ENCODE data around the gene ODC1. TPM values are rescaled to one million over a fixed set of nuclear protein-coding genes. Genes with fewer than 3 reads are reported as not detected.
A peak's percentile ranks its signal among the peaks of the same experiment; 100 is the strongest.

Gene ODC1
- total and polyA plus RNA-seq, 12 donors, result 6.4 to 204 (median 23.1) TPM

- Histone ChIP-seq H3K36me3 (replicated peaks in 1 of 2) (no peaks in the 10 kb centered on the region), H3K27me3 (no peaks in the 10 kb centered on the region), H3K4me1 (replicated peaks in 1 of 2) (peaks cover 19% of the 10 kb centered on the region in 2 donors), H3K4me3 (no peak overlapping the region), H3K9me3 (replicated peaks in 1 of 3) (no peaks in the 10 kb centered on the region), H3K27ac (no peak overlapping the region)
- no peak for DNase-seq
- intact Hi-C loops (cut with DNase I), result loop anchor here (5.0 kb wide), 4 partner anchors 145 to 290 kb away; partner anchors contain the start of gene RRM2 (in 1 of the 2)
- TF ChIP-seq, protein P1, sequence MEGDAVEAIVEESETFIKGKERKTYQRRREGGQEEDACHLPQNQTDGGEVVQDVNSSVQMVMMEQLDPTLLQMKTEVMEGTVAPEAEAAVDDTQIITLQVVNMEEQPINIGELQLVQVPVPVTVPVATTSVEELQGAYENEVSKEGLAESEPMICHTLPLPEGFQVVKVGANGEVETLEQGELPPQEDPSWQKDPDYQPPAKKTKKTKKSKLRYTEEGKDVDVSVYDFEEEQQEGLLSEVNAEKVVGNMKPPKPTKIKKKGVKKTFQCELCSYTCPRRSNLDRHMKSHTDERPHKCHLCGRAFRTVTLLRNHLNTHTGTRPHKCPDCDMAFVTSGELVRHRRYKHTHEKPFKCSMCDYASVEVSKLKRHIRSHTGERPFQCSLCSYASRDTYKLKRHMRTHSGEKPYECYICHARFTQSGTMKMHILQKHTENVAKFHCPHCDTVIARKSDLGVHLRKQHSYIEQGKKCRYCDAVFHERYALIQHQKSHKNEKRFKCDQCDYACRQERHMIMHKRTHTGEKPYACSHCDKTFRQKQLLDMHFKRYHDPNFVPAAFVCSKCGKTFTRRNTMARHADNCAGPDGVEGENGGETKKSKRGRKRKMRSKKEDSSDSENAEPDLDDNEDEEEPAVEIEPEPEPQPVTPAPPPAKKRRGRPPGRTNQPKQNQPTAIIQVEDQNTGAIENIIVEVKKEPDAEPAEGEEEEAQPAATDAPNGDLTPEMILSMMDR (IDR thresholded peaks at IDR 0.05), result no peak
- no peak for TF ChIP-seq POLR2A (IDR thresholded peaks at IDR 0.05)
- 92 to 98% (median 95%) methylated on average over 3 of the region's 3 CpGs for WGBS, 4 donors
Measured at GRCh38 chr2:10412380-10412779, 35.7 kb downstream of the ODC1 start.

DNA sequence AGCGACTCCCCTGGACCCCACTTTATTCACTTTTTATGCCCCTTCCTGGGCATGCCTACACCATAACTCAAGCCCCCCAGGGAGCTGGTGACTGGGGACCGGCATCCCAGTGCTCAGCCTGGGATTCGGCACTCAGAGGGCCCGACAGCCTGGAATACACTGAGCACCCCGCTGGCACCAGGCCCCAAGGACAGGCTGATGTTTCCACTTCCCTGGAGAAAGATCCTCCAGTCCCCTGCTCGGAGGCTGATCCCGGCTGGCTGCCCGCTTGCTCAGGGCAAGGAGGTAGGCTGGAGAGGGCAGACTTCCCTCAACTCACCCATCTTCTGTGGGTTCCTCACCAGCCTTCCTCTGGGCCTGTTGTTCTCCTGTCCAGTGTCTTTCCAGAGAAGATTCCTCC lies 36.6 kb downstream of the ODC1 start:
- no peaks in the 10 kb centered on the region for H3K27me3 ChIP-seq
- no peak overlapping the region for H3K4me3 ChIP-seq
- no peaks in the 10 kb centered on the region for H3K36me3 ChIP-seq (replicated peaks in 1 of 2)
- no peaks in the 10 kb centered on the region for H3K9me3 ChIP-seq (replicated peaks in 1 of 3)
- intact Hi-C loops (cut with DNase I), result loop anchor here (5.0 kb wide), 4 partner anchors 144 to 289 kb away; partner anchors contain the start of gene RRM2 (in 1 of the 2)
- peaks cover 19 to 27% of the 10 kb centered on the region in 2 donors for H3K4me1 ChIP-seq (replicated peaks in 1 of 2)
- DNase-seq, result peak in 3 of 7 donors; percentile 56 to 64 (median 59)
- TF ChIP-seq, protein P1 (IDR thresholded peaks at IDR 0.05), result no peak
- no peak for TF ChIP-seq POLR2A (IDR thresholded peaks at IDR 0.05)
- WGBS, 4 donors, result 65 to 88% (median 70%) methylated on average over 3 to 8 of the region's 8 CpGs
- no peak overlapping the region for H3K27ac ChIP-seq

DNA sequence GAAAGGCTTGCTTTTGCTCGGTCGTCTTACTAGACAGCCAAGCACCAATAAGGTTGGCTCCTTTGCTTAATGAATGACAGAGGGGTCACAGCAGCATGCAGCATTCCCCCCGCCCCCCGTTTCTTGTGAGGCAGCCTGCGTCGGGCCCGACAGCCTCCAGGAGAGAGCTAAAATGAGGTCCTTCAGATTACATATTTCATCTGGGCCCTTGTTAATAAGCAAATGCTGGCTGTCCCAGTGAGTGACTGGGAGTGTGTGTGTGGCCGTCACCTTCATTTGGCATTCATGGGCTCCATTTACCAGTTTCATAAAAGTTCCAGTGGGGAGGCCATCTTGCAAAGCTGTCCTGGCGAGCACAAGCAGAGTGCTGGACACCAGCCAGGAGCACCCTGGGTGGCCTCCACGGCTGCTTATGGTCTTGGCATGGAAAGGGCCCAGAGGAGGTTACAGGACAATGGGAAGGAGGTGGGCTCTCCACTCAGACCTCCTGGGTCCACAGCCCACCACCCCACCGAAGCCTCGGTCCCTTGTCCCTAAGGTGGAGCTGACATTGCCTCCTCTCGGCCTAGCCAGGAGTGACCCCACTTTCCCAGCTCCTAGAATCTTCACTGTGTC lies 37.2 kb downstream of the ODC1 start:
- WGBS, 4 donors, result 80 to 85% (median 82%) methylated on average over 9 to 13 of the region's 13 CpGs
- no peaks in the 10 kb centered on the region for H3K36me3 ChIP-seq (replicated peaks in 1 of 2)
- H3K9me3 ChIP-seq (replicated peaks in 1 of 3), result no peaks in the 10 kb centered on the region
- no peak overlapping the region for H3K4me3 ChIP-seq
- H3K27me3 ChIP-seq, result no peaks in the 10 kb centered on the region
- intact Hi-C loops (cut with DNase I), result loop anchor here (5.0 kb wide), 4 partner anchors 144 to 289 kb away; partner anchors contain the start of gene RRM2 (in 1 of the 2)
- H3K4me1 ChIP-seq (replicated peaks in 1 of 2), result peaks cover 25 to 34% of the 10 kb centered on the region in 2 donors
- no peak for TF ChIP-seq POLR2A (IDR thresholded peaks at IDR 0.05)
- TF ChIP-seq, protein P1 (IDR thresholded peaks at IDR 0.05), result no peak
- DNase-seq, result no peak
- H3K27ac ChIP-seq, result peak overlapping the region in 1 of 5 donors; percentile 33

DNA sequence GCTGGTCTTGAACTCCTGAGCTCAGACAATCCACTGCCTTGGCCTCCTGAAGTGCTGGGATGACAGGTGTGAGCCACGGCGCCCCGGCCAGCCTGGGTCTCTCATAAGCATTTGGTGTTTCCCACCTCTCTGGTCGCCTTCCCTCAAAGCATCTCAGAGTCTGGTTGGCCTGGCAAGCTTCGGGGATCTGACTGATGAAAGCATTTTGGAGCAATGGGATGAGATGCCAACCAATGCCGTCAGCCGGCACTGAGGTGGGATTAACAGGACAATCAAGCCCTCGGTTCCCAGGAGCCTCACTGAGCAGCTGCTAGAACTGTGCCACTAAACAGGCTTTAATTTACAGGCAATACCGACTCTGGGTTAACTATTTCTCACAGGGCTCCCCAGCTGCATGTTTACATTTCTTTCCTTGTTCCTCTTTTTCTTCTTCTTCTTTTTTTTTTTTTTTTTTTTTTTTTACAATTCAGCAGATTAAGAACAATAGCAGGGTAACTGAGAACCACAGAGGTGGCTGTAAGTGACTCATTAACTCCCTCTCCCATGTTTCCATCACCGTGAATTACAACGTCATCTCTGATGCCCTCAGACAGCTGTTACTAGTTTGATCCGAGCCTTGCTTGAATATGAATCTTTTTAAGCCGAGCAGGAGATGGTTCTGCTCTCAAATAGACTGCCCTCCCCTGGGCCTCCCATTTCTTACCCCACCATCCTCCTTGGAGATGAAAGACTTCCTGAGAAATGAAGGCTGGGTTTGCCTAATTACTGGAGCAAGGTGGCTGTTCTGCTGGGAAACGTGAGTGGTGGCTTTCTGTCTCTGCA lies 37.9 kb downstream of the ODC1 start:
- no peak for DNase-seq
- no peak overlapping the region for H3K4me3 ChIP-seq
- TF ChIP-seq POLR2A (IDR thresholded peaks at IDR 0.05), result no peak
- TF ChIP-seq, protein P1 (IDR thresholded peaks at IDR 0.05), result no peak
- H3K4me1 ChIP-seq (replicated peaks in 1 of 2), result peaks cover 31 to 41% of the 10 kb centered on the region in 2 donors
- H3K27me3 ChIP-seq, result no peaks in the 10 kb centered on the region
- peak overlapping the region in 1 of 5 donors; percentile 33 for H3K27ac ChIP-seq
- WGBS, 4 donors, result 70 to 87% (median 76%) methylated on average over 13 to 14 of the region's 14 CpGs
- no peaks in the 10 kb centered on the region for H3K36me3 ChIP-seq (replicated peaks in 1 of 2)
- intact Hi-C loops (cut with DNase I), result loop anchor here (5.0 kb wide), 4 partner anchors 143 to 288 kb away; partner anchors contain the start of gene RRM2 (in 1 of the 2)
- no peaks in the 10 kb centered on the region for H3K9me3 ChIP-seq (replicated peaks in 1 of 3)
